ENCODE measurements around the gene ACKR3.

DNA sequence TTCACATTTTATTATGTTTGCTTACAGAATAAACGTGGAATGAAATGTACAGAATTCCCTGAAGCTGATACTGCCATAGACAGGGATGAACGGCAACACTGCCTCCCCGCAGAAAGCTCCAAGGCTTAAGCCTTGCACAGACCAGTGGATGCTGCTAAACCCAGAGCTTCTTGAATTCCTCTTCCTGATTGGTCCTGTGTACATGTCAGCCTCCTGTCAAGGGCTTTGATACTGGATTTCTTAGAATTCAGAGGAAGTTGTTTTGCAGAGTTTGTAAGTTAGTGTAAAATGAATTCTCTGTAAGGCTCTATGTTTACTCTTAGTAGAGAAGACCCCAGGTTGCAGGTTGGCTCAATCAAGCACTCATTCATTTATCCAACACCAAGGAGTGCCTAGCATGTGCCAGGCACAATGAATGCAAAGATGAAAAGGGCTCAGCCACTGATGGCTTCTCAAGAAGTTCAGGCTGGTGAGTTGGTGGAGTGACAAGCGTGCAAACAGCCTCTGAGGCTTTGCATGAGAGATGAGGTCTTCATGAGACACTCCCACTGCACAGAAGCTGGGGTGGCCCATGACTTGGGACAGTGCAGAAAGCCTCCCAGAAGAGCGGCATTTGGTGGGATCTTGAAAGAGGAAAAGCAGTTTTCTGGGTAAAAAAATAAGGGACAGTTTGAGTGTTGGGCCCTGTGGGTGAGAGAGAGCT, 50.4 kb downstream of the ACKR3 start:
- TF ChIP-seq, protein P1, sequence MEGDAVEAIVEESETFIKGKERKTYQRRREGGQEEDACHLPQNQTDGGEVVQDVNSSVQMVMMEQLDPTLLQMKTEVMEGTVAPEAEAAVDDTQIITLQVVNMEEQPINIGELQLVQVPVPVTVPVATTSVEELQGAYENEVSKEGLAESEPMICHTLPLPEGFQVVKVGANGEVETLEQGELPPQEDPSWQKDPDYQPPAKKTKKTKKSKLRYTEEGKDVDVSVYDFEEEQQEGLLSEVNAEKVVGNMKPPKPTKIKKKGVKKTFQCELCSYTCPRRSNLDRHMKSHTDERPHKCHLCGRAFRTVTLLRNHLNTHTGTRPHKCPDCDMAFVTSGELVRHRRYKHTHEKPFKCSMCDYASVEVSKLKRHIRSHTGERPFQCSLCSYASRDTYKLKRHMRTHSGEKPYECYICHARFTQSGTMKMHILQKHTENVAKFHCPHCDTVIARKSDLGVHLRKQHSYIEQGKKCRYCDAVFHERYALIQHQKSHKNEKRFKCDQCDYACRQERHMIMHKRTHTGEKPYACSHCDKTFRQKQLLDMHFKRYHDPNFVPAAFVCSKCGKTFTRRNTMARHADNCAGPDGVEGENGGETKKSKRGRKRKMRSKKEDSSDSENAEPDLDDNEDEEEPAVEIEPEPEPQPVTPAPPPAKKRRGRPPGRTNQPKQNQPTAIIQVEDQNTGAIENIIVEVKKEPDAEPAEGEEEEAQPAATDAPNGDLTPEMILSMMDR (IDR thresholded peaks at IDR 0.05) = no peak
- TF ChIP-seq POLR2A (IDR thresholded peaks at IDR 0.05) = no peak

Data from esophagus squamous epithelium (tissue), 4 donors.